ENCODE measurements around the gene MAP3K9.

MAP3K9 gene

GRCh38 chr14:70821584-70822529, 12.5 kb upstream of the MAP3K9 start:
- DNase-seq: peak; percentile 41 to 46

DNA sequence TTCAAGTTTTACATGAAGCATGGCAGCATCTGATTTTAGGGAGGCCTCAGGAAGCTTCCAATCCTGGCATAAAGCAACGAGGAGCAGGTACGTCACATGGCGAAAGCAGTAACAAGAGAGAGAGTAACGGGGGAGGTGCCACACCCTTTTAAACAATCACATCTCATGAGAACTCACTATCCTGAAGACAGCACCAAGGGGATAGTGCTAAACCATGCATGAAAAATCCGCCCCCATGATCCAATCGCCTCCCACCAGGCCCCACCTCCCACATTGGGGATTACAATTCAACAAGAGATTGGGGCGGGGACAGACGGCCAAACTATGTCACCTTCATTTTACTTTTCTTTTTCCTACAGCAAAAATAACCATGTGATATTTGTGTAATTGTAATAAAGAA, 7.2 kb upstream of the MAP3K9 start:
- DNase-seq: no peak

DNA sequence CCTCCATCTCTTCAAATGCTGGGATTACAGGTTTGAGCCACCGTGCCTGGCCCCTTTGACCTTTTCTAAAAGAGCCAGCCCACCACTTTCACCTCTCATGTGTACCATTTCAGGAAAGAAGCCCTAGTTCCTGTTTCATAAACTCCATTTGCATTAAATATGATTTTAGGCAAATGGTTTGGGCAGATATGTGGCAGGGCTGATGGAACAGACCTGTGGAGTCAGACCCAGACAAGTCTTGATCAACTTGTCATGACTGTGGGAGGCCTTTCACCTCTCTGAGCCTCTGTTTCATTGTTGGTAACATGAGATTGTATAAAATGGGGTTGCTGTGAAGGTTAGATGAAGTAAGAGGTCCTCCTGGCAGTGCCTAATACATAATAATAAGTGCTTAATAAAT, 5.2 kb upstream of the MAP3K9 start:
- DNase-seq: no peak

- DNase-seq: no peak
Observed at GRCh38 chr14:70812124-70812818, 3.0 kb upstream of the MAP3K9 start.

DNA sequence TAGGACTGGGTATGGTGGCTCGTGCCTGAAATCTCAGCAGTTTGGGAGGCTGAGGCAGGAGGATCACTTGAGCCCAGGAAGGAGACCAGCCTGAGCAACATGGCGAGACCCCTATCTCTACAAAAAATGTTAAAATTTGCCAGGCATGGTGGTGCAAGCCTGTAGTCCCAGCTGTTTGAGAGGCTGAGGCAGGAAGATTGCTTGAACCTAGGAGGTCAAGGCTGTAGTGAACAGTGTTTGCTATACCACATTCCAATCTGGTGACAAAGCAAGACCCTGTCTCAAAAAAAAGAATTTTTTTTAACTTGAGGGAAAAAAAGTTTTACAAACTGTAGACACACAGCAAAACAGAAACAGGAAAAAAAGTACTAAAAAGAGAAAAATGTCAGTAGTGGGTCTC, 2.3 kb upstream of the MAP3K9 start:
- no peak for DNase-seq

DNA sequence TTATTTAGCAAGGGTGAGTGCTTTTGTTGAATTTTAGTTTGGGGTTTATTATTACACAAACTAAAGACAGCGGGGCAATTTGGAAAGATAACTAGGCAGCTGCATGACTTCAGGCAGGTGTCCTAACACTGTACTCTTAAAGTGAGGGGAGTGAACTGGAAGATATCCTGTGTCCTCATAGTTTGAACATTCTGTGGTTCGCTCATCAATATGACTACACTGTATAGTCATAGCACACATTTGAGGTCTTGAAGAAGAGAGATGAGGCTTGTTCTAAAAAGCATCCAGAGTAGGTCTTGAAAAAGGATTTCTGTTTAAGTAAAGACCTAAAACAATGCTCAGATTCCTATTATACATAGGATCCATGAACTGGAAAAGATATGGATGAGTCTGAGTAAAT, 1.7 kb upstream of the MAP3K9 start:
- DNase-seq: no peak

GRCh38 chr14:70810621-70811020, 1.3 kb upstream of the MAP3K9 start:
- DNase-seq: no peak

DNA sequence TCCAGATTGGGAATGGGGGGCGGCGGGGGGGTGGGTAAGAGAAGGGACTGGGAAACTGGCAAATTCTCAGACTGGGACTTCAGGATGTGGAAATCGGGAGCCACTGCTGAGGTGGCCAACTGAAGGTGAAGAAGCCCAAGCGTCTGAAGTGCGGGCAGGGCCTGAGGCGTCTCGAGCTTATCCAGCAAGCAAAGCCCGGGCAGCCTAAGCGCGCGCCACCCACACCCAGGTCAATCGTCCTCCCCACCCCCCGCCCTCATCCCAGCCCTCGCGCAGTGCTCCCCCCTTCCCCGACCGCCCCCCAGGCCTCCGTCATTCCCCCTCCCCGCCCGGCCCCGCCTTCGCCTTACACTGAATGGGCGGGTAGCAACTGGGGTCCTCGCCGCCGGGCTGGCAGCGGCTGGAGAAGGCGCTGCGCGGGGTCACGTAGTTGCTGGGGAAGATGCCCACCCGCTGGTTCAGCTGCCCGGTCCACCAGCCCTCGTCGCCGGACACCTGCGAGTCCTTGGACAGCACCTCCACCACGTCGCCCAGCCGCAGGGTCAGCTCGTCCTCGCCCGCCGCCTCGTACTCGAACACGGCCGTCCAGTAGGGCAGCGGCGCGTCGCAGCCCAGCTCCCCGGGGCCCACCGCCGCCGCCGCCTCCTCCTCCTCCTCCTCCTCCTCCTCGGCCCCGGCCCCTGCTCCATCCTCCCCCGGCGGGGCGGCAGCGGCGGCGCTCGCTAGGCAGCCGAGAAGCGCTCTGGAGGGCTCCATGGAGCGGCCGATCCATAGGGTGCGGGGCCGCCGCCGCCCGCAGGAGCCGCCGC, 693 bp downstream of the MAP3K9 start:
- DNase-seq: no peak

- DNase-seq: no peak
Observed at GRCh38 chr14:70807898-70808415, 1.4 kb downstream of the MAP3K9 start.

DNA sequence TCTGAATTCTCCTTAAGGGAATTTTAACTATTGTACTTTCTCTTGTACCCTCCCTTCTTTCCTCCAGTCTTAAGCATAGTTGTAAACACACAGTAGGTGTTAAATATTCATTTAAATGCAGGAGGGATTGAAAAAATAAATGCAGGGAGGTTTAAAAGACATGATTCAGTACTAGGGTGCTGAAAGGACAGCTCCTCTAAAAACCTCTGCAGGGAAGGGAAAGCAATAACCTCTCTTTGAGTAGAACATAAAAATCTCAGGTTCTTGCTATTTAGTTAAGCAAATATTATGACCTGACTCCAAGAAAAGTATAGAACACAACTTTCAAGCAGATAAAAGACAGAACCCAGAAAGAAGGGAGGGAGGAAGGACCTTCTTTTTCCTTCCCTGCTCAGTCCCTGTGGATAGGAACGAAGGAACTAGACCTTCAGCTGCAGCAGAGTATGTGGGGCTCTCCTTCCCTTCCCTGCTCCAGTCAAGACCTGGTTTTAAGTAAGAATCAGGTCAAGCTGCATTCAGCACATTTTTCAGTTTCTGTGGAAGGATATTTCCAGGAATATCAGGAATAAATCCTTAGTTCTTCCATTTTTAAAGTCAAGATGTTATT, 4.7 kb downstream of the MAP3K9 start:
- DNase-seq: peak; percentile 63 to 65

GRCh38 chr14:70803321-70804310, 5.7 kb downstream of the MAP3K9 start:
- DNase-seq: peak; percentile 41 to 57

DNA sequence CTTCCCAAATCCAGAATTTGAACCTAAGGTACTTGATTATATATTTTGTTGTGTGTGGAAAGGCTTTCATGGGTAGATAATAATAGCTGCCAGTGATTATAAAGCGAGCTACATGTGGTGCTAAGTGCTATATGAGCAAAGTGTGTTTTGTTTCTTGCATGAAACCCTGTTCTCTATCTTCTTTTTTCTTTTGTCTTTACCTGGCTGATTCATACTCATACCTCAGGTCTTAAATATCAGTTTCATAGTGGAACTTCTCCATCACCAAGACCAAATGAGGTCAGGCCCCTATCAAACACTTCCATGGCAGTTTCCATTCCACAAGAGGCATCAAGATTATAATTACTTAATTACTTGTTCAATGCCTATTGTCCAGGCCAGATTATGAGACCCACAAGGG, 6.9 kb downstream of the MAP3K9 start:
- DNase-seq: no peak

- DNase-seq: no peak
Observed at GRCh38 chr14:70801836-70802235, 7.5 kb downstream of the MAP3K9 start.

GRCh38 chr14:70796551-70796950, 12.8 kb downstream of the MAP3K9 start:
- DNase-seq: no peak

DNA sequence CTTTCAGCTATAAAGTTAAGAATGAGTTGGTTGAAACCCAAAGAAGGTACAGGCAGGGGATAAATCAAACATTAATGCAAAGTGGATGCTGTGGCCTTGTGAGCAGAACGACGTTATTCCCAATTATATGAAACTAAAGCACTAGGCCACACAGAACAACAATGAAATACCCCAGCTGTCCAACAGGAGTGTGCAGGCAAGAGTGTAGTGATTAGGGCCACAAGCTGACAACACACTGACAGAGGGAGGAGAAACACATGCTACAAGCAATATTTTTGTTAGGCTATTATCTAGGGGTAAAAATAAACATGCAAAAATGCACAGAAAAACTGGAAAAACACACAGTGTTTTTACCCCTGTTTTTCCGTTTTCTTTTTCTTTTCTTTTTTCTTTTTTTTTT, 15.0 kb downstream of the MAP3K9 start:
- no peak for DNase-seq

DNA sequence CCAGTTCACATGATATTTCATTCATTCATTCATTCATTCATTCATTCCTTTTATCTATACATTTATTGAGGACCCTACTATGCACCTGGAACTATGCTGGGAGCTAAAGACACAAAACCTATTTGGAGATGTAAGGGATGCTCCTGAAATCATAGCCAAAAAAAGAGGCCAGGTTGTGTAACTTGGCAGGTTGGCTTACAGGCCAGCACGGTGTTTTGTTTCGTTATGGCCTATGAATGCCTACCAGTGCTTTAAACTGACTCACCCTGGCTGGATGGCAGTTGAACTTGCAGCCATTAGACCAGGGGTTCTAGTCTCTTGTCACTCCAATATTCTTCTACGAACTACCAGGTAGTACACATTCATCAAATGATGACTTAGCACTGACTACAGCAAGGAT, 15.7 kb downstream of the MAP3K9 start:
- DNase-seq: no peak

- no peak for DNase-seq
Observed at GRCh38 chr14:70792939-70793338, 16.4 kb downstream of the MAP3K9 start.

GRCh38 chr14:70791971-70792370, 17.3 kb downstream of the MAP3K9 start:
- no peak for DNase-seq

- DNase-seq: no peak
Observed at GRCh38 chr14:70789961-70790360, 19.4 kb downstream of the MAP3K9 start.

DNA sequence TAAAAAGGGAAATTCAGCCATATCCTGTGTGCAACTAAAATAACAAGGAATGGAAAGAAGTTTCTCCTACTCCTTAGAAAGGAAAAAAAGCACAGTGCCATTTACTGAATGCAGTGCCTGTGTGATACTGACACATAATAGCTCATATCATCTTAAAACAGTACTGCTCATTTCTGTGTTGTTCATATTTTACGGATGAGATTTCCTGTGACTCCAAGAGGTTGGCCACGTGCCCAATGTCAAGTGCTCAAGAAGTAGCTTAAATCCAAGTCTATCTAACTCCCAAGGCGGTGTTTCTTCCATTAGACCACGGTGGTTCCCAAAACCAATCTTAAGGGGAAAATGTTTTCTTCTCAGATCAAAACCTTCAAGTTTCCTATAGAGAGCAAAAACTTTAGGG, 20.0 kb downstream of the MAP3K9 start:
- DNase-seq: no peak

- DNase-seq: no peak
Observed at GRCh38 chr14:70788898-70789297, 20.4 kb downstream of the MAP3K9 start.
